MM.1S (cell line): Measurements from ENCODE around the gene KRTAP10-9.

Source experiments
- DNase-seq: peaks from one replicate; pipeline ENCODE4 v3.0.0-alpha.2; 2015
- H2AFZ ChIP-seq: fragments of 300-600 bp; sonication (generic); 2 replicates; pipeline ENCODE4 v1.6.0; 2016; ENCODE audit warnings: antibody characterized with exemption, low read length
- H3F3A ChIP-seq: fragments of 300-600 bp; sonication (generic); 2 replicates; pipeline ENCODE4 v1.6.1; 2016; ENCODE audit warnings: mild to moderate bottlenecking, antibody characterized with exemption, low read length, moderate library complexity, mixed read lengths; ENCODE audit not compliant: insufficient read depth
- H3K27ac ChIP-seq: fragments of 300-600 bp; sonication (generic); 2 replicates; pipeline ENCODE4 v1.5.1; 2016; ENCODE audit warnings: mild to moderate bottlenecking, low read length
- H3K27me3 ChIP-seq: fragments of 300-600 bp; sonication (generic); replicated peaks from 2 replicates; pipeline ENCODE4 v1.6.0; 2016; ENCODE audit warnings: low read length; ENCODE audit not compliant: insufficient read depth
- H3K36me3 ChIP-seq: fragments of 300-600 bp; sonication (generic); replicated peaks from 2 replicates; pipeline ENCODE4 v1.6.1; 2016; ENCODE audit warnings: mild to moderate bottlenecking, low read length, mixed read lengths; ENCODE audit not compliant: insufficient read depth
- H3K4me1 ChIP-seq: fragments of 300-600 bp; sonication (generic); 2 replicates; pipeline ENCODE4 v1.6.1; 2016; ENCODE audit warnings: low read length, mixed read lengths
- H3K4me2 ChIP-seq: fragments of 300-600 bp; sonication (generic); 2 replicates; pipeline ENCODE4 v1.6.0; 2016; ENCODE audit warnings: low read depth, low read length
- H3K4me3 ChIP-seq: fragments of 300-600 bp; sonication (generic); 2 replicates; pipeline ENCODE4 v1.5.1; 2016; ENCODE audit warnings: low read length, mixed read lengths
- H3K79me2 ChIP-seq: fragments of 300-600 bp; sonication (generic); 2 replicates; pipeline ENCODE4 v1.6.1; 2016; ENCODE audit warnings: mixed run types, low read length, mixed read lengths
- H3K9ac ChIP-seq: fragments of 300-600 bp; sonication (generic); 2 replicates; pipeline ENCODE4 v1.6.1; 2016; ENCODE audit warnings: low read length, mixed read lengths
- H3K9me2 ChIP-seq: fragments of 300-600 bp; sonication (generic); replicated peaks from 2 replicates; pipeline ENCODE4 v1.6.1; 2016; ENCODE audit warnings: mild to moderate bottlenecking, low read length, mixed read lengths; ENCODE audit not compliant: insufficient read depth
- H3K9me3 ChIP-seq: fragments of 300-600 bp; sonication (generic); replicated peaks from 2 replicates; pipeline ENCODE4 v1.6.1; 2016; ENCODE audit warnings: mild to moderate bottlenecking, low read length, mixed read lengths; ENCODE audit not compliant: insufficient read depth
- H4K20me1 ChIP-seq: fragments of 300-600 bp; sonication (generic); 2 replicates; pipeline ENCODE4 v1.6.1; 2016; ENCODE audit warnings: mild to moderate bottlenecking, low read length, moderate library complexity, mixed read lengths; ENCODE audit not compliant: insufficient read depth
- CTCF ChIP-seq: fragments of 300-600 bp; sonication (generic); IDR thresholded peaks from 2 replicates; pipeline ENCODE4 v1.5.1; 2016; ENCODE audit warnings: antibody characterized with exemption, low read length, mixed read lengths
- EZH2 ChIP-seq: fragments of 300-600 bp; sonication (generic); optimal IDR thresholded peaks from 2 replicates; pipeline ENCODE3; 2017; ENCODE audit warnings: low read depth, mild to moderate bottlenecking, antibody characterized with exemption, low read length, mixed read lengths
- EZH2phosphoT487 ChIP-seq: fragments of 300-600 bp; sonication (generic); IDR thresholded peaks from 2 replicates; pipeline ENCODE4 v1.6.1; 2018; ENCODE audit warnings: antibody characterized with exemption, low read length

The KRTAP10-9 gene, protein sequence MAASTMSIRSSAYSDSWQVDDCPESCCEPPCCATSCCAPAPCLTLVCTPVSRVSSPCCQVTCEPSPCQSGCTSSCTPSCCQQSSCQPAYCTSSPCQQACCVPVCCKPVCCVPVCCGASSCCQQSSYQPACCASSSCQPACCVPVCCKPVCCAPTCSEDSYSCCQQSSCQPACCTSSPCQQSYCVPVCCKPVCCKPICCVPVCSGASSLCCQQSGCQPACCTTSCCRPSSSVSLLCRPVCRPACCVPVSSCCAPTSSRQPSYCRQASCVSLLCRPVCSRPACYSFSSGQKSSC

GRCh38 chr21:44626673-44627143, at the start of gene KRTAP10-9:
Gene KRTAP10-9 (plus strand): TSS chr21:44627093. CDS start chr21:44627172, 79 bp downstream.
- DNase-seq = no peak
- Histone ChIP-seq H4K20me1 (no peaks in the 10 kb centered on the region), H2AFZ (no peak within 1 kb of the TSS), H3K4me1 (no peaks in the 10 kb centered on the region), H3K27me3 (peaks cover 46% of the 10 kb centered on the region), H3F3A (no peaks in the 10 kb centered on the region), H3K79me2 (no peaks in the 10 kb centered on the region), H3K27ac (no peak within 1 kb of the TSS), H3K9me2 (no peaks in the 10 kb centered on the region), H3K4me3 (no peak within 1 kb of the TSS), H3K36me3 (no peaks in the 10 kb centered on the region), H3K4me2 (no peak within 1 kb of the TSS), H3K9me3 (no peaks in the 10 kb centered on the region), H3K9ac (no peak within 1 kb of the TSS)
- no peak for TF ChIP-seq CTCF
- no peak for TF ChIP-seq EZH2phosphoT487
- TF ChIP-seq EZH2 = no peak

DNA sequence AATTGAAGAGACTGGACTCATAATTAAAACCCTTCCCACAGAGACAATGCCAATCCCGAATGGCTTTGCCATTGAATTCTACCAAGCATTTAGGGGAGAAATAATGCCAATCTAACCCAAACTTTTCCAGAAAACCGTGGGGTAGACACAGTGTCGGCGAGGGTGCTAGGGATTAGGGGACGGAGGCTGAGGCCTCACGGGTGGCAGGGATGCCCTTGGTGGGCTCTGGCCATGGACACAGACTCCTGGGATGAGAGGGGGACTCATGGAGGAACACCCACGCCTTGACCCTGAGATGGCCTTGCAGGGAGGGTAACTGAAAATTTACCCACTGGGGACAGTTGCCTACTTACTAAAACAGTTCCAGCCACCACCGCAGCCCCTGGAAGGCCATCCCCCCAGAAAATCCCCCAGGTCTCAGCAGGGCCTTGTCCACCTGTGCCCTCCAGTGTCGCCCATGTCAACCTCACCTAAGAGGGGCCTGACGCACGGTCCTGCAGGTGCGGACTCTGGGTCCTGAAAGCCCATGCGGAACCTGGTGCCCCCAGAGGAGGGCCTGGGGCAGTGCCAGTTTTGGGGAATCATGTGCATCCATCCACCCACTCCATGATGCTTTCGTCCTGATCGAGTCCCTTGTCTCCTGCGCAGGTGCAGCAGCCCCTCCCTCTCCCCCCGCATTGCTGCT, 48.4 kb upstream of the KRTAP10-9 start:
- DNase-seq = no peak
- Histone ChIP-seq H2AFZ (no peak overlapping the region), H3K4me2 (no peak overlapping the region), H3F3A (no peaks in the 10 kb centered on the region), H3K9me3 (no peaks in the 10 kb centered on the region), H3K9me2 (no peaks in the 10 kb centered on the region), H3K79me2 (no peaks in the 10 kb centered on the region), H3K4me1 (no peaks in the 10 kb centered on the region), H3K36me3 (no peaks in the 10 kb centered on the region), H3K4me3 (no peak overlapping the region), H3K9ac (no peak overlapping the region), H3K27ac (no peak overlapping the region), H3K27me3 (peaks cover 94% of the 10 kb centered on the region), H4K20me1 (no peaks in the 10 kb centered on the region)
- TF ChIP-seq EZH2 (no peak), CTCF (no peak), EZH2phosphoT487 (no peak)

- no peak overlapping the region for H2AFZ ChIP-seq
- H3K4me1 ChIP-seq = no peaks in the 10 kb centered on the region
- no peaks in the 10 kb centered on the region for H3K9me2 ChIP-seq
- H4K20me1 ChIP-seq = no peaks in the 10 kb centered on the region
- H3K27ac ChIP-seq = no peak overlapping the region
- H3K4me3 ChIP-seq = no peak overlapping the region
- no peaks in the 10 kb centered on the region for H3F3A ChIP-seq
- TF ChIP-seq EZH2phosphoT487 (no peak), CTCF (no peak), EZH2 (no peak)
- no peaks in the 10 kb centered on the region for H3K79me2 ChIP-seq
- no peak overlapping the region for H3K9ac ChIP-seq
- no peaks in the 10 kb centered on the region for H3K36me3 ChIP-seq
- H3K4me2 ChIP-seq = no peak overlapping the region
- DNase-seq = no peak
- H3K9me3 ChIP-seq = no peaks in the 10 kb centered on the region
- peaks cover 100% of the 10 kb centered on the region for H3K27me3 ChIP-seq
These were observed 47.6 kb upstream of the KRTAP10-9 start for GRCh38 chr21:44579056-44579832.
